HG03095 (cell line): ENCODE measurements around the gene ECI1.
"Not testable (repeated sequence)": the region's sequence is repeated elsewhere in the genome, so short reads cannot be mapped to it uniquely, and the experiment has no call there.

Experiments
- ATAC-seq: cut with Tn5 transposase; IDR thresholded peaks from one replicate; pipeline ENCODE4 v1.9.1; 2021; ENCODE audit warnings: moderate library complexity; ENCODE audit not compliant: unreplicated experiment

ECI1 gene

DNA sequence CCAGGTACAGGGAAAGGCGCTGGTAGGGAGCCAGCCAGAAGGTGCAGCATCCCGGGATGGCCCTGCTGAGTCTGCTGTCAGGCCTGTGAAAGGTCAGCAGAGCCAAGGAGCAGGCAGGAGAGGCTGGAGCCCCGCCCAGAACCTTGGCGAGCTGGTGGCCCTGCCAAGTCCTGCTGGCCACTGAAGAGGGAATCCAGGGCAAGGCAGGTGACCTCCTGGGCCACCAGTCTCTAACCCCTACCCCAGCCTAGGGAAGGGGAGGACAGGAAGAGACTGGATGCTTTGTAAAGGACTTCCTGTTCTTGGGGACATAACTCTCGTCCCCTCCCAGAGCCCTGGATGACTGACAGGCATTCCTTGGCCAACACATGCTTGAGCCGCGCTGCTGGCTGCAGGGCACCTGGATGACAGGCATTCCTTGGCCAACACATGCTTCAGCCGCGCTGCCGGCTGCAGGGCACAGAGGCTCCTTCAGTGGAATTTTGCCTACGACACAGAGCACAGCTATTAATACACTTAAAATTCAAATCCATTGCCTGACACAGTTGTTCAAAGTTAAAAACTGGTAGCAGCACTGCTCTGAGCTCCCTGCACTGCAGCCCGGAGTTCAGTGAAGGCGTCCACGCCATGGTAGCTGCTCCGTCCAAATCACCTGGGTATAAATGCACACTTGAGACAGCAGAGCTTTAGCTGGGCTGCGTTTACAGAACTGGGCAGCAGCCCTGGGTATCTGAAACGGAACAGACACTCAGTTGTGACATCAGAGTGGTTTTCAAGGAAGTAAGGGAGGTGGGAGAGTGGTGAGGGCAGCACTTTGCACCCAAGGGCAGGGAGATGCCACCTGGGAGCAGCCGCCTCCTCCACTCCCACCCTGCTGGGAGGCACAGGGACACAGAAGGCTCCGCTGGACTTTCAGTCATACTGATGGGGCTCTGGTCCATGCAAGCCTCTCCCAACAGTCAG, 38.7 kb downstream of the ECI1 start:
- no peak for ATAC-seq

DNA sequence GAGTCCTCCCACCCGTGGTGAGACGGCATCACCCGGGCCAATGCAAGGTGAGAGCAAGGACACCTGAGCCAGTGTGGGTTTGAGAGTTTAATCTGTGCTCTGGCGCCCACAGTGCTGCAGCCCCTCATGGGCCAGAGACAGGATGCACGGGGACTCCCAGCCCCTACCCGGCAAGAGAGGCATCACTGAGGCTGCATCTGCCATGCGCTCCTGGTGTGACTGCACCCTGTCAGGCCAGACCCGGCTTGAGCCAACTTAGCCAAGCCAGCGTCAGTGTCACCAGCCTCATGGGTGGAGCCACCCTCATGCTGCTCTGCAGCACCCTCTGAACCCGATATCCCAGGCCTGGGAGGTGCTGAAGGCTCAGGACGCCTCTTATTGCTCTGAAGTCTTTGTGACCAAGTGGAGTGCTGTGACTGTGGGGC, 39.5 kb downstream of the ECI1 start:
- ATAC-seq, result no peak

DNA sequence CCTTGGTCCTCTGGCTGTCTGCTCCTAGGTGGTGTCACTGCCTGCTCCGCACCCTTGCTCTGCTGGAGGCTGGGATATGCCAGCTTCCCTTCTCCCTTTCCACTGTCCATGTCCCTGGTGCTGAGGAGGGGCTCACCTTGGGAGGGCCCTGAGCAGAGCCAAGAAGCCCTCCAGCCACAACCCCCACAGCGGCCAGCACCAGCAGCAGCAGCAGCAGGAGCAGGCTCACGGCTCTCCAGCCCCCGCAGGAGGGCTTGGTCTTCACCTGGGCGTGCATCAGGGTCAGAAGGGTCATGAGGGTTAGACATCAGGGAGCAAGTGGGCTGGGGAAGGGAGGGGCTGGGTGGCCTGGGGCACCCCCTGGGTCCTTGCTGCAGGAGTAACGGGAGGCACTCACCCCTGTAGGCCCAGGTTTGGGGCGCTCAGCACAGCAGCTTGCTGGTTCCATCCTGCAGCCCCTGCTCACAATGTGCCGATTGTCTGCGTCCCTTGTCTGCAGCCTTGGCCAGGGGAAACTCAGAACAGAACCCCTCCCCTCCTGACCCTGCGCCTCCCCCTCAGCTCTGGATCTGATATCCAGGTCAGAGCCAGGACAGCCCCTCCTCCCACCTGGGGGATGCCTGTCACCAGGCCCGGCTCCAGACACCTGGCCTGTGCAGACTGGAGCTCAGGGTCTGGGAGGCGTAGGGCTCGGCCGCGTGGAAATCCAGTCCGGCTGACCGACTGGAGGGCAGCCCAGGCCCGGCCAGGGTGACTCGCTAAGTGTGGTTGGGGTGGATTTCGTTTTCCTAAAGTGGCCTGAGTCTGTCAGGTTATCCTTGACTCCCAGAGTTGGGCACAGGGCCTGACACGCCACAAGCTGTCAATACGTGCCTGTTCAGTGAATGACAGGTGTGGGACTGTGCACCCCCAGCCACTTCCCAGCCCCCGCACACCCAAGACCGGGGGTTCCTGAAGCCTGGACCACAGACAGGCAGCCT, 40.7 kb downstream of the ECI1 start, which contains the start of gene BRICD5:
BRICD5 (minus strand) TSS at position 478 of the 980 bp plus-strand sequence; CDS start at position 448, 30 bp downstream.
- no peak for ATAC-seq

DNA sequence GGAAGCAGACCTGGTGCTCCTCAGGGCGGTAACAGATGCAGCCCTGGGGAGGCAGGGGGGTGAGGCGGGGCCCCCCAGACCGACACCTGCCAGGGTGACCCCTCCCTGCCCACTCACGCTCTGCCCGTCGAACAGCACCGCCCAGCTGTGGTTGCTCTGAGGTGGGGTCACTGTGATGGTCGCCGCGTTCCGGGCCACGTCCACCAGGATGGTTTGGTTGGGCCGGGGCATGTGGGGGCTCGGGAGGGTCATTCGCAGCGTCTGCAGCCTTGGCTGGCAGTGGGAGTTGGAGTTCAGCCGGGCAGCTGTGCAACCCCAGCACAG, 41.4 kb downstream of the ECI1 start:
- ATAC-seq, result no peak

DNA sequence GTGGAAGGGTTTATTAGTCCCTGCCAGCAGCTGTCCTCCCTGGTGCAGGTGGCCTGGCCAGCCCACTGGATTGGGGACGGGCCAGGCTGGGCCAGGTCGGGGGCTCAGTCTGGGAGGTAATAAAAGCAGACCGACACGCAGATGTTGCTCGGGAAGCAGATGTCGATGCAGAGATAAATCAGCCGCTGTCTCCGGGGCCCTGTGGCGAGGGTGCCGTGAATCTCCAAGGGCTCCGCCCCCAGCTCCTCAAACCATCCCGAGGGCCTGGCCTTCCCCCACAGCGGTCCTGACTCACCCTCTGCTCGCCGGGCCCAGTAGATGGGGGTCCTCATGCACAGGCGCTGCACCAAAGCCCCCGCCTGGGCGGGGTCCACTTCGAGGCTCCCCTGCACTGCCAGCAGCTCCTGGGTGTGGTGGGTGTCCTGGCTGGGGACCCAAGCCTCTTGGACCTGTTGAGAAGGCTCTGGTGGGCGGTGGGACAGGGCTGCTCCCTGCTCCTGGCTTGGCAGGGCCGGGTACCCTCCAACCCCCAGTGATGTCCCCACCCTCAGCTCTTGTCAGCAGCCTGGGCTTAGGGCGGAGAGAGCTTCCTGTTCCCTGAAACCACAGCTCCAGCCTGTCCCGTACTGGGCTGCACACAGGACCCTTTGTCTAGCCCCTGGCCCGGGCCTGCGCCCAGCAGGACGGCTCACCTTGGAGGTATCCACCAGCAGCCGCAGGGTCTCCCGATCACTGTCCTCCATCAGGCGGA, 42.0 kb downstream of the ECI1 start:
- no peak for ATAC-seq

DNA sequence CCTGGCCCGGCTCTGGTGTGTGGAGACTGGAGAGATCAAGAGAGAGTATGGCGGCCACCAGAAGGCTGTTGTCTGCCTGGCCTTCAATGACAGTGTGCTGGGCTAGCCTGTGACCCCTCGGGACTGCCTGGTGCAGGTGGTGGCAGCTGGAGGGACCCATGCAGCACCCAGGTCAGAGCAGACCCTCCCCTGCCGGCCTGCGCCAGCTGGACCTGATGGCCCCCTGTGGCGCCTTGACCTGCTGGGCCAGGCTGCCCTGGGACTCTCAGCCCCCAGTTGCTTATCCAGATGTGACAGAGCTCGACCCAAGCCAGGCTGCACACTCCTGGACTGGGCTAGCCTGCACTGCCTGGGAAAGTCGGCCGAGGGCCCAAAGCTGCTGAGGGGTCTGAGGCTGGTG, 42.6 kb downstream of the ECI1 start:
- ATAC-seq, result no peak

DNA sequence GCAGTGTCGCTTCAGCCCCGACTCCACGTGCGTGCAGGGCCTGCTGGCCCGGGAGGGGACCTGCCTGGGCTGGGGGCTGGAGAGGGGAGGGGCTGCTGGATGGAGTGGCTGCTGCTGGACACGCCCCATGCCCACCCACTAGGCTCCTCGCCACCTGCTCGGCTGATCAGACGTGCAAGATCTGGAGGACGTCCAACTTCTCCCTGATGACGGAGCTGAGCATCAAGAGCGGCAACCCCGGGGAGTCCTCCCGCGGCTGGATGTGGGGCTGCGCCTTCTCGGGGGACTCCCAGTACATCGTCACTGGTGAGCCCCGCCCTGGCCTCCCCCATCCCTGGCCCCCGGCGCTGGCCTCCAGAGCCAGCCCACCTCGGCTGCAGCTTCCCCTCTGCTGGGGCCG, 43.1 kb downstream of the ECI1 start:
- no peak for ATAC-seq

DNA sequence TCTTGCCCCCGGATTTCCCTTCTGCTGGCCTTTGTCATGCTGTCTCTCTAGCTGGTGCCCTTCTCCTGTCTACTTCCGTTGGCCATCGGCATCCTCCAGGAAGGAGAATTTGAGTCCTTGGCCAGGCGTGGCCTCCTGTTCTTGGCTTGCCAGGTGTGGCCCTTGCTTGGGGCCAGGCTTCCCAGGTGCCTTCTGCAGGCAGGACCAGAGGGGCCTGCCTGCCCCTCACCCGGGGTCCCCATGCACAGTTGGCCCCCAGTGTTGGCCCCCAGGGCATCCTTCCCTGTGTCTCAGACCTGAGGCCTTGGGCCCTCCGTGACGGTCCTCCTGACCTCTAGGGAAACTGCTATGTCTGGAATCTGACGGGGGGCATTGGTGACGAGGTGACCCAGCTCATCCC, 43.5 kb downstream of the ECI1 start:
- ATAC-seq, result no peak

DNA sequence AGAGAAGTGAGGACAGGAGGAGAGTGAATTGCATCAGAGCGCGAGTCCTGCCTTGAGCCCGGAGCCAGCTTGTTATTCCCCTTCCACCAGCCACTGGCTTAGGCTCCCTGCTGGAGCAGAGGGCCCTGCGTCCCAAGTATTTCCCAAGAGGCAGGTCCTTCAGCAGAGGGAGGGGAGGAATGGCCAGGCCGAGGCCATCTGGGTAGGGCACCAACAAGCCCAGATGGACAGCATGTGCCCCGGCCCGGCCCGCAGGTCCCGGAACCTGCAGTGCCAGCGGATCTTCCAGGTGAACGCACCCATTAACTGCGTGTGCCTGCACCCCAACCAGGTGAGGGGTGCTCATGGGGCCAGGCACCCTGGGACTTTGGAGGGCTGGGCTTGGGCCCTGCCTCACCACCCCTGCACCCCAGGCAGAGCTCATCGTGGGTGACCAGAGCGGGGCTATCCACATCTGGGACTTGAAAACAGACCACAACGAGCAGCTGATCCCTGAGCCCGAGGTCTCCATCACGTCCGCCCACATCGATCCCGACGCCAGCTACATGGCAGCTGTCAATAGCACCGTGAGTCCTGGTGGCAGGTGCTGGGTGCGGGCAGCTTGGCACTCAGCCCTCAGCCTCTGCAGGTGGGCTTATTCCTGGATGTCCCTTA, 44.5 kb downstream of the ECI1 start:
- no peak for ATAC-seq

DNA sequence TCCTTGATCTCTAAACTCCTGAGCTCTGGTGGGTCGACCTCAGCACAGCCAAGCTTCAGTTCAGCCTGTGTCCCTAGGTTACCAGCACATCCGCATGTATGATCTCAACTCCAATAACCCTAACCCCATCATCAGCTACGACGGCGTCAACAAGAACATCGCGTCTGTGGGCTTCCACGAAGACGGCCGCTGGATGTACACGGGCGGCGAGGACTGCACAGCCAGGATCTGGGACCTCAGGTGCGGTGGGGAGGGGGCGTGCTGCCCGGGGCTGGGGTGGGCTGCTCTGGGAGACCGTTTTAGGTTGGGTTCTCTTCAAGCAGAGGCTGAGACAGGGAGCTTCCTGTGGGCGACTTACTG, 45.0 kb downstream of the ECI1 start:
- ATAC-seq, result no peak

DNA sequence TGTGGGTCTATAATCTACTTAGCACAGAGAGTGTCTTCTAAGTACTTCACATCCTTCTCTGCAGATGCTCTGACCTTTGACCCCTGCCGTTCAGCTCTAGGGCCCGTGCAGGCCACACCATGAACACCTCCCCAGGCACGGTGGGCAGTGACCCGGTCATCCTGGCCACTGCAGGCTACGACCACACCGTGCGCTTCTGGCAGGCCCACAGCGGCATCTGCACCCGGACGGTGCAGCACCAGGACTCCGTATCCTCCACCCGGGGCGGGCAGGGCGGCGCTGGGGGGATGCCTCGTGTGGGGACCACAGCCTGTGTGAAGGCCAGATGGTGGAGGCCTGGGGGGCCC, 45.4 kb downstream of the ECI1 start:
- peak; percentile 9 for ATAC-seq

DNA sequence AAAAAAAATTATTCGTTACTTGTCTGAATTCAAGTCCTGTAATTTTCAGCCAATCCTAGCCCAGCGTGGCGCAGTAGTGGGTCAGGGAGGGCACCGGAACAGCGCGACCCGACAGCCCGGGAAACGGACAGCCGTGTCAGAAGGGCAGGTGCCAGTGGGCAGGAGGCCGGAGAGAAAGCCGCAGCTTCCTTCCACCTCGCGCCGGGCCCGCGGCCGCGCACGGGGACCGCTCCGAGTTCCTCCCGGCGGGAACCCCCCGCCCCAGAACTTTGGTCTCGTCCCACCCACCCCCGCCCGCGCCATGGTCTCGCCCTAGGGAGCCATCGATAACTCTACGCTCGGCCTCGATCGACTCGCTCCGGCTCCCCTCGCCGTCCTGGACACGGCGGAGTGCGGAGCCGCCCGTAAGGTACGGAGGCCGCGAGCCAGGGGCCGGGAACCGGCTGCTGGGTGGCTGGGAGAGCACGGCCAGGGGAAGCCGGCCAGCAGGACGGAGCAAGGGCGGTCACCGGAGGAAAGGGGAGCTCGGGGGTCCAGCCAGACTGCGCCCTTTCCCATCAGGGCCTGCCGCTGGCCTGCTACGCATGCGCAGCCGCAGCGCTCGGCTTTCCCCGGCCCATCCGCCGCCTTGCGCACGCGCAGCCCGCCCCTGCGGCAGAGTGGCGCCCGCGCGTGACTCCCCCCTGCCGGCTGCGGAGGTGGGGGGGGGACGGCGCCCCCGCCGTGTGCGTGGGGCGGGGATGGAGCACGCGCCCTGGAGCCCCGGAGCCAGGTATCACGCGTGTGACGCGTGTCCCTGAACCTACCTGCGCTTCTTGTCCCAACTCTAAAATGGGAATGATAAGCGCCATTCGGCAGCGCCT, 46.1 kb downstream of the ECI1 start, which contains the start of gene MLST8:
MLST8 (plus strand) TSS at position 351 of the 863 bp plus-strand sequence. CDS start 632 bp downstream, outside the sequence.
- ATAC-seq, result peak; percentile 45

DNA sequence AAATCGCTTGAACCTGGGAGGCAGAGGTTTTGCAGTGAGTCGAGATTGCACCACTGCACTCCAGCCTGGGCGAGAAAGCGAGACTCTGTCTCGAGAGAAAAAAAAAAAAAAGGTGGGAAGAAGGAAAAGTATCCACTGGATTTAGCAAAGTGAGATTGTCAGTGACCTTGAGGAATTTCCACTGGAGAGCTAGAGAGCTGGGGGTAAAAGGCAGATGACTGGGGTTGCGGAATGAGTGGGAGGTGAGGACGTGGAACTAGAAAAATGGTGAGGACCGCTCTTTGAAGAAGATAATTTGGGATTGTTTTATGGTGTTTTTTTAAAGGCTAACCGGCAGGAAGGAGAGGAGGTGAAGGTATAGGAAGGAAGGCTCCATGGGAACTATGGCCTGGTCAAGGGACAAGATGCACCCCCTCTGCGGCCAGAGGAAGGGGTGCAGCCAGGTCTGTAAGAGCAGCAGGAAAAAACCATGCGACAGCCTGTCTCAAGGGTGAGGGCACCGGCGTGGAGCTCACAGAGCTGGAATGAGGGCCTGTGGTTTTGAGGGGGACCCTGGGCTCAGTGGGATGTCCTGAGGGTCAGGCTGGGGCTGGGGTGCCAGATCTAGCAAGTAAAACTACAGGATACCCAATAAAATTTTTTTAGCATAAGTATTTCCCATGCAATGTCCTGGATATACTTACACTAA, 46.8 kb downstream of the ECI1 start:
- no peak for ATAC-seq

DNA sequence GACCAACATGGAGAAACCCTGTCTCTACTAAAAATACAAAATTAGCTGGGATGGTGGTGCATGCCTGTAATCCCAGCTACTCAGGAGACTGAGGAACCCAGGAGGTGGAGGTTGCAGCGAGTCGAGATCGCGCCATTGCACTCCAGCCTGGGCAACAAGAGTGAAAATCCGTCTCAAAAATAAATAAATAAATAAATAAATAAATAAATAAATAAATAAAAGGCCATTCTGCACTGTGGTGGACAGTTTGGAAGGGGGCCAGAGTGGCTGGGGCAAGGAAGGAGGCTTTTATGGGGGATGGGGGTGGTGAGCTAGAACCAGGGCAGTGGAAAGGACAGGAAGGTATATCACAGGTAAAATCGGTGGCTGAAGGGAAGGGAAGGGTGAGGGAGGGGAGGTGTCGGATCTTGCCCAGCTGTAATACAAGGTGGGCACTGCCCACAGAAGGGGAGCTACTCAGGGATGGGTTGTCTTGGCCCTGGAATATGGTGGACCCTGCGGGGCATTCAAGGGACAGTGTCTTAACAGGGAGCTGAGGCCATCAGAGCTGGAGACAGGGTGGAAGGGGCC, 48.2 kb downstream of the ECI1 start:
- ATAC-seq, result not testable (repeated sequence)

DNA sequence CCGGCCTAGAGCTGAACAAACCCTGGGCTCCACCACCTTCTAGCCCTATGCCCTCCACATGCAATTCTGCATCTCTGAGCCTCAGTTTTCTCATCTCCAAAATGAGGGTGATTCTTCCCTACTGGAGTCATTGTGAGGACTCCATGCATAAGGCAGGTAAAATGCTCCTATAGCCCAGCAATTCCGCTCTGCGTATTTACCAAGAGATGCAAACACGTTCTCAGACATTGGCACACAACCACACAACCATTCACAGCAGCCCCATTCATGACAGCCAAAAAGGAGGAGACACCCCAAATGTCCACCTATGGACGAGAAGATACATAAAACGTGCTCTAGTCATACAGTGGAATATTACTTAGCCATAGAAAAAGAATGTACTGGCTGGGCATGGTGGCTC, 51.1 kb downstream of the ECI1 start:
- no peak for ATAC-seq

DNA sequence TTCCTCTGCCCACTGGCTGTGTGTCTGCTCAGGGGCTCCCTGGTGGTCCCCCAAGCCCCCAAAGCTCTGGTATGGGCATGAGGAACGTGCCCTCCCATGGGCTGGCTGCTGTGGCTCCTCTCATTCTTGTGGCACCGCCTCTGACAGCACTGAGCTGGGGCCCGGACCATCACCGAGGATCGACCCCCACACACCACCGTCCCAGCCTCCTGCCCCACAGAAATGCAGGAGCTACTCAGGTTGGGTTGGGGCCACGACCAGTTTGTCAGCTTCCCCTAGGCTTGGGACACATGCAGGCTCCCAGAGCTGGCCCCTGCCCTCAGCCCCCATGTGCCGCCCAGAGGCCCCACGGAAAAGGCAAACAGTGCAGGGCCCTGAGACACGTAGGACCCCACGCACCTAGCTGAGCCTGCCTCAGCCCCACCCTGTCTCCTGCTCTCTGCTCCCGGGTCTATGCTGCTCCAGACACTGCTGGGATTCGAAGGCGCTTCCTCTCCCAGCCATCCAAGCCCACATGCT, 51.7 kb downstream of the ECI1 start:
- ATAC-seq, result no peak

DNA sequence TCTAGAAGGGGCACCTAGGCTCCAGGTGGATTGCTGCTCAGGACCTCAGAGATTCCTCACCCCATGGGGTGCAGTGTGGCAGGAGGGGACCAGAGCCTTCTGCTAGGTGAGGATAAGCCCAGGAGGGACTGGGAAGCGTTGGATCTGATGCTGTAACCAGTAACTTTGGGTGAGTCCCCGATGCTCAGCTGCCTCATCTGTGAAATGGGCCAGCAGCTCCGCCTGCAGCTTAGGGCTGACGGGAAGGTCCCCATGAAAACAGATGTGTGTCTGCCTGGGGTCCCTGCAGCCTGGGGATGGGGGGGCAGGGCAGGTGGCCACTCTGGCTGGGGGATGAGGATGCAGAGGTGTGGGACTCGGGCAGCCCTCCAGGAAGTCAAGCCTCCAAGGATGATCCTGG, 52.3 kb downstream of the ECI1 start:
- no peak for ATAC-seq

DNA sequence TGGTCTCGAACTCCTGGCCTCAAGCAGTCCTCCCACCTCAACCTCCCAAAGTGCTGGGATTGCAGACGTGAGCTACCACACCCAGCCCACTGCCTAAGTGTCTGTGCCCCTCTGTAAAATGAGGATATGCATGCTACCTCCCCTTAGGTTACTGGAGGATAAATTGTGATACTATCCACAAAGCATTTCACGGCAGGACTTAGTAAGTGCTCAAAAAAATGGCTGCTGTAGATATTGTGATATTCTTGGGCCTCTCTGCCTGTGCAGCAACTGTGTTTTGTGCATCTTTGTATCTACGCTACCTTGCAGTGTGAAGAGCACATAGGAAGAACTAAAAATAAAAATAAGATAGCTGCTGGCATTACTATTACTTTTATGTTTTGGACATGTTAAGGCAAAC, 53.1 kb downstream of the ECI1 start:
- no peak for ATAC-seq
